ENCODE data around the gene IFNA4. TPM values are rescaled to one million over a fixed set of nuclear protein-coding genes. Genes with fewer than 3 reads are reported as not detected.
"Not testable (repeated sequence)": the region's sequence is repeated elsewhere in the genome, so short reads cannot be mapped to it uniquely, and the experiment has no call there.

IFNA4 gene
- total RNA-seq, 2 donors from 2014 or later = not detected

DNA sequence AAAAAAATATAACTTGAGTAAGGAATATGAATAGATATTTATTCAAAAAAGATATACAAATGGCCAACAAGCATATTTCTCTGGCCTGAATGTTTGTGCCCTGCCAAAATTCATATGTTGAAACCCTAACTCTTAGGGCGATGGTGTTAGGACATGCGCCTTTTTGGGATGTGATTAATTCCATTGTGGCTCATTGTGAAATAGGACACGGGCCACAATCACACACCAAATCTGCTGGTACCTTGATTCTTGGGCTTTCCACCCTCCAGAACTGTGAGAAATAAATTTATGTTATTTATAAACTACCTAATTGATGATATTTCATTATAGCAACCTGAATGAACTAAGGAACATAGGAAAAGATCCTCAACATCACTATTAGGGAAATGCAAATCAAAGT, 15.2 kb downstream of the IFNA4 start:
- intact Hi-C loops (cut with DNase I) = no loop called here
- ATAC-seq = no peak
- no peak overlapping the region for H3K4me3 ChIP-seq
- TF ChIP-seq POLR2A (IDR thresholded peaks at IDR 0.05) = no peak
- TF ChIP-seq, protein P1, sequence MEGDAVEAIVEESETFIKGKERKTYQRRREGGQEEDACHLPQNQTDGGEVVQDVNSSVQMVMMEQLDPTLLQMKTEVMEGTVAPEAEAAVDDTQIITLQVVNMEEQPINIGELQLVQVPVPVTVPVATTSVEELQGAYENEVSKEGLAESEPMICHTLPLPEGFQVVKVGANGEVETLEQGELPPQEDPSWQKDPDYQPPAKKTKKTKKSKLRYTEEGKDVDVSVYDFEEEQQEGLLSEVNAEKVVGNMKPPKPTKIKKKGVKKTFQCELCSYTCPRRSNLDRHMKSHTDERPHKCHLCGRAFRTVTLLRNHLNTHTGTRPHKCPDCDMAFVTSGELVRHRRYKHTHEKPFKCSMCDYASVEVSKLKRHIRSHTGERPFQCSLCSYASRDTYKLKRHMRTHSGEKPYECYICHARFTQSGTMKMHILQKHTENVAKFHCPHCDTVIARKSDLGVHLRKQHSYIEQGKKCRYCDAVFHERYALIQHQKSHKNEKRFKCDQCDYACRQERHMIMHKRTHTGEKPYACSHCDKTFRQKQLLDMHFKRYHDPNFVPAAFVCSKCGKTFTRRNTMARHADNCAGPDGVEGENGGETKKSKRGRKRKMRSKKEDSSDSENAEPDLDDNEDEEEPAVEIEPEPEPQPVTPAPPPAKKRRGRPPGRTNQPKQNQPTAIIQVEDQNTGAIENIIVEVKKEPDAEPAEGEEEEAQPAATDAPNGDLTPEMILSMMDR (IDR thresholded peaks at IDR 0.05) = no peak
- no peak overlapping the region for H3K27ac ChIP-seq
- H3K9me3 ChIP-seq = no peaks in the 10 kb centered on the region
- no peaks in the 10 kb centered on the region for H3K27me3 ChIP-seq
- DNase-seq = no peak
- H3K4me1 ChIP-seq = no peaks in the 10 kb centered on the region
- no peaks in the 10 kb centered on the region for H3K36me3 ChIP-seq (replicated peaks in 1 of 2; ENCODE audit: insufficient read depth in 1 of 2, low read depth in 2 of 2)
- 71 to 73% methylated on average over 3 of the region's 3 CpGs for WGBS, 2 donors

DNA sequence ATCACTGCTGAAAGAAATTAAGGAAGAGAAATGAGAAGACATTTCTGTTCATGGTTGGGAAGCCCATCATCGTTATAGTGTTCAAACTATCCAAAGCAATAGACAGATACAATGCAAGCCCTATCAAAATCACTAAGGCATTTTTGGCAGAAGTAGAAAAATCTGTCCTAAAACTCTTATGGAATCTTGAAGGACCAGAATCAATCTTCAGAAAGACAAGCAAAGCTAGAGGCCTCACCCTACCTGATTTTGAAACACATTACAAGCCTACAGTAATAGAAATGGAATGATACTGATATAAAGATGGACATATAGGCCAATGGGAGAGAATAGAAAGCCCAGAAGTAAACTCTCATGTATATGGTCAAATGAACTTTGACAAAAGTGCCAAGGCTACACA, 16.0 kb downstream of the IFNA4 start:
- WGBS, 2 donors = 58 to 69% methylated on average over 1 of the region's 1 CpG
- no peak overlapping the region for H3K27ac ChIP-seq

DNA sequence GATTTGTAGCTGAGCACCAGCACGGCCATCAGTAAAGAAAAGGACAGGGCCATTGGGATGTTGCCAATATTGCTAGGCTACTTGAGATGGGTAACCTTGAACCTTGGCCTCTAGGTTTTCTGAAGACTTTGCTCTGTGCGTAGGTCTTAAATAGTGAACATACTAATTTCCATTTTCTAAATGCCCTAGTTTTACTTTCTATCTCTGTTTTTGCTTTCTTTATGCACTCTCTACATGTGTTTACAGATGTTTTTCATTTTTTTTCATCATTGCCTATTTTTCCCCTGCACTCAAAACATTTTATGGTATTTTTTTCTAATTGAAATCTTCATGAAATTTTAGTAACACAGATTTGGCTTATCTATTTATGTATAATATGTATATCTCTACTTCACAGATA, 20.8 kb downstream of the IFNA4 start, which contains the start of gene IFNA21:
Gene IFNA21 (minus strand): TSS at position 101 of the 400 bp plus-strand sequence. CDS start 48 bp downstream, at position 53.
- not testable (repeated sequence) for H3K36me3 ChIP-seq (replicated peaks in 1 of 2; ENCODE audit: insufficient read depth in 1 of 2, low read depth in 2 of 2); H3K4me3 ChIP-seq; H3K27ac ChIP-seq; H3K4me1 ChIP-seq; DNase-seq; H3K9me3 ChIP-seq; ATAC-seq; H3K27me3 ChIP-seq
- intact Hi-C loops (cut with DNase I) = loop anchor here (10.0 kb wide), 1 partner anchor 62 kb away; no protein-coding TSS in a partner anchor
- WGBS, 2 donors = 76 to 86% methylated on average over 2 of the region's 2 CpGs

More for the DNA sequence above, 16.0 kb downstream of the IFNA4 start:
- DNase-seq (no peak), ATAC-seq (no peak)
- Histone ChIP-seq H3K9me3 (no peaks in the 10 kb centered on the region), H3K4me3 (no peak overlapping the region), H3K36me3 (replicated peaks in 1 of 2; ENCODE audit: insufficient read depth in 1 of 2, low read depth in 2 of 2) (no peaks in the 10 kb centered on the region), H3K4me1 (no peaks in the 10 kb centered on the region), H3K27me3 (no peaks in the 10 kb centered on the region)
- intact Hi-C loops (cut with DNase I) = no loop called here
- TF ChIP-seq, protein P1 (IDR thresholded peaks at IDR 0.05) = no peak
- no peak for TF ChIP-seq POLR2A (IDR thresholded peaks at IDR 0.05)

DNA sequence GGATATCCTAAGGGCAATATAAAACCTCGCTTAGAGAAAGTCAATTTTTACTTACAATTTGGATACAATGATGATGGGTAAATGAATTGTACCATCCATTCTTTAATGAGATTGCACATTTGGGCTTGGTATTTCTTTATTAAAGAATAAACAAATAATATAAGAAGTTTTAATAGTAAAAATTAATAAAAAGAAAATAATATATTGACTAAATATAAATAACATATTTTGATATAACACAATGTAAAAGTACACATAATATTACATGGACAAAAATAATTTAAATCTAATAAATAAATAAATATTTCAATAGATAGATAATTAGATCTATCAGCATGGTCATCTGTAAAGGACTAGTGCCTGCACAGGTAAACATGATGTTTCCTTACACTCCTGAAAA, 21.9 kb downstream of the IFNA4 start:
- H3K36me3 ChIP-seq (replicated peaks in 1 of 2; ENCODE audit: insufficient read depth in 1 of 2, low read depth in 2 of 2) = no peaks in the 10 kb centered on the region
- 77 to 91% methylated on average over 1 of the region's 1 CpG for WGBS, 2 donors
- H3K4me1 ChIP-seq = no peaks in the 10 kb centered on the region
- no peak for TF ChIP-seq POLR2A (IDR thresholded peaks at IDR 0.05)
- TF ChIP-seq, protein P1 (IDR thresholded peaks at IDR 0.05) = no peak
- intact Hi-C loops (cut with DNase I) = loop anchor here (10.0 kb wide), 1 partner anchor 61 kb away; no protein-coding TSS in a partner anchor
- H3K27me3 ChIP-seq = no peaks in the 10 kb centered on the region
- ATAC-seq (no peak), DNase-seq (no peak)
- H3K27ac ChIP-seq = no peak overlapping the region
- H3K9me3 ChIP-seq = no peaks in the 10 kb centered on the region
- no peak overlapping the region for H3K4me3 ChIP-seq

DNA sequence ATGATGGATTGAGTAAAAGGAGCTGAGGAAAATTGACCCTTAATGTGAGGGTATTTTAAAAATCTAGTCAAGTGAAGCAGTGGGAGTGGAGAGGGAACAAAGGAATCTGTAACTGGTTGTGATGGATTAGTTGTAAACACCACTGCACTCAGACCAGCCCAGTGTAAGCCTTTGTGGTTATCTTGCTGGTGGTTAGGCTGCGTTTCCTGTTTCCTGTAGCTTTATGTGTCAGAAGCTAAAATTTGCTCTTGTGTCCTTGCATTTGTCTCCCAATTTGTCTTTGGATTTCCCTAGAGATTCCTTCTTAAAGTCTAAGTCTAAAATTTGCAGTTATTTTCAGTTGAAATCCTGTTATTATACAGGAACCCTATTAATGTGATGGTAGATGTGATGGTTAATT, 27.2 kb downstream of the IFNA4 start:
- DNase-seq (peak in 1 of 4 donors; percentile 7), ATAC-seq (no peak)
- WGBS, 2 donors = 5 to 7% methylated on average over 1 of the region's 1 CpG
- intact Hi-C loops (cut with DNase I) = loop anchor here (10.0 kb wide), 1 partner anchor 55 kb away; no protein-coding TSS in a partner anchor
- no peaks in the 10 kb centered on the region for H3K9me3 ChIP-seq
- no peaks in the 10 kb centered on the region for H3K27me3 ChIP-seq
- H3K4me3 ChIP-seq = no peak overlapping the region
- TF ChIP-seq POLR2A (IDR thresholded peaks at IDR 0.05) = no peak
- TF ChIP-seq, protein P1 (IDR thresholded peaks at IDR 0.05) = no peak
- H3K4me1 ChIP-seq = no peaks in the 10 kb centered on the region
- no peaks in the 10 kb centered on the region for H3K36me3 ChIP-seq (replicated peaks in 1 of 2; ENCODE audit: insufficient read depth in 1 of 2, low read depth in 2 of 2)
- H3K27ac ChIP-seq = no peak overlapping the region

All from body of pancreas (tissue), 4 donors.